Measurements from ENCODE around the gene RPS6KA2.

The RPS6KA2 gene

GRCh38 chr6:166424431-166424830 is 202.6 kb downstream of the RPS6KA2 start:
- no peak for TF ChIP-seq CTCF (IDR thresholded peaks at IDR 0.05; ENCODE audit: low read depth, low read length, missing control alignments)
- Histone ChIP-seq H3K27me3 (replicated peaks) (no peaks in the 10 kb centered on the region), H3K4me3 (ENCODE audit: low read depth, low read length) (no peak overlapping the region), H3K36me3 (replicated peaks) (no peaks in the 10 kb centered on the region), H3K27ac (no peak overlapping the region)
- no peak for DNase-seq
- in situ Hi-C loops (cut with HindIII; ENCODE audit: low pct_ligation_motif_present, low sequenced_read_pairs), result no loop called here

- no peak for TF ChIP-seq CTCF (IDR thresholded peaks at IDR 0.05; ENCODE audit: low read depth, low read length, missing control alignments)
- no peak for DNase-seq
- no peak overlapping the region for H3K27ac ChIP-seq
- H3K36me3 ChIP-seq (replicated peaks), result no peaks in the 10 kb centered on the region
- H3K27me3 ChIP-seq (replicated peaks), result no peaks in the 10 kb centered on the region
- H3K4me3 ChIP-seq (ENCODE audit: low read depth, low read length), result no peak overlapping the region
- in situ Hi-C loops (cut with HindIII; ENCODE audit: low pct_ligation_motif_present, low sequenced_read_pairs), result no loop called here
Measured at GRCh38 chr6:166423781-166424180, 203.3 kb downstream of the RPS6KA2 start.

- in situ Hi-C loops (cut with HindIII; ENCODE audit: low pct_ligation_motif_present, low sequenced_read_pairs), result no loop called here
- H3K36me3 ChIP-seq (replicated peaks), result no peaks in the 10 kb centered on the region
Measured at GRCh38 chr6:166423051-166423745, 203.9 kb downstream of the RPS6KA2 start.

GRCh38 chr6:166422201-166422940 is 204.7 kb downstream of the RPS6KA2 start:
- no peak for TF ChIP-seq CTCF (IDR thresholded peaks at IDR 0.05; ENCODE audit: low read depth, low read length, missing control alignments)
- Histone ChIP-seq H3K27ac (no peak overlapping the region), H3K36me3 (replicated peaks) (no peaks in the 10 kb centered on the region), H3K27me3 (replicated peaks) (no peaks in the 10 kb centered on the region), H3K4me3 (ENCODE audit: low read depth, low read length) (no peak overlapping the region)
- DNase-seq, result no peak
- in situ Hi-C loops (cut with HindIII; ENCODE audit: low pct_ligation_motif_present, low sequenced_read_pairs), result no loop called here

More at GRCh38 chr6:166423051-166423745, 203.9 kb downstream of the RPS6KA2 start:
- TF ChIP-seq CTCF (IDR thresholded peaks at IDR 0.05; ENCODE audit: low read depth, low read length, missing control alignments), result no peak
- Histone ChIP-seq H3K27me3 (replicated peaks) (no peaks in the 10 kb centered on the region), H3K4me3 (ENCODE audit: low read depth, low read length) (no peak overlapping the region), H3K27ac (no peak overlapping the region)
- DNase-seq, result no peak

GRCh38 chr6:166420351-166420750 is 206.7 kb downstream of the RPS6KA2 start:
- peak; percentile 56 for DNase-seq
- Histone ChIP-seq H3K4me3 (ENCODE audit: low read depth, low read length) (no peak overlapping the region), H3K27ac (no peak overlapping the region), H3K27me3 (replicated peaks) (no peaks in the 10 kb centered on the region), H3K36me3 (replicated peaks) (no peaks in the 10 kb centered on the region)
- peak; percentile 58 for TF ChIP-seq CTCF (IDR thresholded peaks at IDR 0.05; ENCODE audit: low read depth, low read length, missing control alignments)
- in situ Hi-C loops (cut with HindIII; ENCODE audit: low pct_ligation_motif_present, low sequenced_read_pairs), result no loop called here

Data from brain microvascular endothelial cell (primary cell).